Measurements from ENCODE around the gene FBXL19. TPM values are rescaled to one million over a fixed set of nuclear protein-coding genes. Genes with fewer than 3 reads are reported as not detected.

FBXL19 gene
- polyA plus RNA-seq, 1 donor (not counting 4 experiments of a cell fraction or from before 2014, with no cell fraction given): 10.2 TPM

DNA sequence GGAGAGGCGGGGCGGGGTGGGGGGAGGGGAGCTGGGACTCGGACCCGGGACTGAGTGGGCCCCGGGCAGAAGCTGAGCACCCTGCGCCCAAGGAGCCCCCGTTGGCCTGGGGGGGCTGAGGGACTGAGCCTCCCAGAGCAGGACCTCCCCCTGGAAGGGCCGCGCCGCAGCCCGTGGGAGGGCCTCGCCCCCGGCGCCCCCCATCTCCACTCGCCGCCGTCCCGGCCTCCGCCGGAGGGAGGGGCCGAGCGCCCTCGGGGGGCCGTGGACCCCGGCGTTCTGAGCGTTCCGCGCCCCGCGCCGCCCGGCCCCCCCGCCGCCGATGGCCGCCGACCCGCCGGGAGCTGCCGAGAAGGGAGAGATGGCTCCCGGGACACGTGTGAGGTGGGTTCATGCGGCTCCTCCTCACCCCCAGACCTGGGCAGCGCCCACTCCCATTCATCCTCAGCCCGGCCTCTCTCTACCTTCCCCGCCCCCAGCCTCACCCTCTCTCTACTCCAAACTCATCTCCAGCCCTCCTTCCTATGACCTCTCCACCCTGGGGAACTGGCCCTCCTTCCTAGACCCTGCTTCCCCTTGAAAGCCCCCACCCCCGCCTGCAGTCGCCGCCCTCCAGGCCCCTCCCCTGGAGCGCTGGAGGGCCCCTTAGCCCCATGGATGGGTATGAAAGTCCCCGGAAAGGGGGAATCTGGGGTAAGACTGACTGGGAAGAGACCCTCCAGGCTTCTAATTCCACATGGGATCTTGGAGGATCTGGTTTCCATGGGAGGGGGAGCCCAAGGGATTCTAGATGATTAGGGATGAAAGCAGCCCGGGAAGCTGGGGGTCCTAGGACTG lies 922 bp downstream of the FBXL19 start:
- Histone ChIP-seq H3K36me3 (ENCODE audit: control insufficient read depth in 2 of 2, extremely low read depth in 1 of 2, insufficient read depth in 2 of 2, low read length in 2 of 2) (peaks cover 0 to 8% of the 10 kb centered on the region in 2 experiments), H2AFZ (ENCODE audit: control insufficient read depth, low read length) (no peak overlapping the region), H3K4me2 (ENCODE audit: control insufficient read depth, extremely low read depth, insufficient read depth, low read depth, low read length) (peak overlapping the region; percentile 94), H3K4me1 (ENCODE audit: control insufficient read depth, extremely low read depth, insufficient read depth, low read length) (peaks cover 27% of the 10 kb centered on the region), H3K9me1 (ENCODE audit: control insufficient read depth, extremely low read depth, insufficient read depth, low read length) (no peaks in the 10 kb centered on the region), H3K27me3 (ENCODE audit: control insufficient read depth, extremely low read depth, insufficient read depth, low read length) (no peaks in the 10 kb centered on the region), H3K27ac (ENCODE audit: control insufficient read depth, insufficient read depth, low read length) (no peak overlapping the region), H3K4me3 (ENCODE audit: control insufficient read depth in 2 of 3, extremely low read depth in 1 of 3, insufficient read depth in 2 of 3, low read depth in 1 of 3, low read length in 3 of 3) (peak overlapping the region; percentile 37 to 72 (median 51)), H4K20me1 (ENCODE audit: control insufficient read depth, extremely low read depth, insufficient read depth, low read length) (no peaks in the 10 kb centered on the region), H3K79me2 (ENCODE audit: control insufficient read depth, insufficient read depth, low read length) (peaks cover 20% of the 10 kb centered on the region), H3K9me3 (ENCODE audit: control insufficient read depth, low read depth, low read length) (no peaks in the 10 kb centered on the region), H3K9ac (ENCODE audit: control insufficient read depth, extremely low read depth, insufficient read depth, low read length) (peak overlapping the region; percentile 69)
- TF ChIP-seq, protein P1, sequence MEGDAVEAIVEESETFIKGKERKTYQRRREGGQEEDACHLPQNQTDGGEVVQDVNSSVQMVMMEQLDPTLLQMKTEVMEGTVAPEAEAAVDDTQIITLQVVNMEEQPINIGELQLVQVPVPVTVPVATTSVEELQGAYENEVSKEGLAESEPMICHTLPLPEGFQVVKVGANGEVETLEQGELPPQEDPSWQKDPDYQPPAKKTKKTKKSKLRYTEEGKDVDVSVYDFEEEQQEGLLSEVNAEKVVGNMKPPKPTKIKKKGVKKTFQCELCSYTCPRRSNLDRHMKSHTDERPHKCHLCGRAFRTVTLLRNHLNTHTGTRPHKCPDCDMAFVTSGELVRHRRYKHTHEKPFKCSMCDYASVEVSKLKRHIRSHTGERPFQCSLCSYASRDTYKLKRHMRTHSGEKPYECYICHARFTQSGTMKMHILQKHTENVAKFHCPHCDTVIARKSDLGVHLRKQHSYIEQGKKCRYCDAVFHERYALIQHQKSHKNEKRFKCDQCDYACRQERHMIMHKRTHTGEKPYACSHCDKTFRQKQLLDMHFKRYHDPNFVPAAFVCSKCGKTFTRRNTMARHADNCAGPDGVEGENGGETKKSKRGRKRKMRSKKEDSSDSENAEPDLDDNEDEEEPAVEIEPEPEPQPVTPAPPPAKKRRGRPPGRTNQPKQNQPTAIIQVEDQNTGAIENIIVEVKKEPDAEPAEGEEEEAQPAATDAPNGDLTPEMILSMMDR (optimal IDR thresholded peaks at IDR 0.05 in 1 of 3, IDR thresholded peaks at IDR 0.05 in 1 of 3, conservative IDR thresholded peaks at IDR 0.05 in 1 of 3; ENCODE audit: extremely low read depth in 1 of 3, insufficient read depth in 2 of 3, low read length in 3 of 3): no peak
- DNase-seq (ENCODE audit: low read depth, low spot score) (no peak), FAIRE-seq (no peak)
- dilution Hi-C loops (cut with MboI; ENCODE audit: extremely low pct_ligation_motif_present, low sequenced_read_pairs): no loop called here

DNA sequence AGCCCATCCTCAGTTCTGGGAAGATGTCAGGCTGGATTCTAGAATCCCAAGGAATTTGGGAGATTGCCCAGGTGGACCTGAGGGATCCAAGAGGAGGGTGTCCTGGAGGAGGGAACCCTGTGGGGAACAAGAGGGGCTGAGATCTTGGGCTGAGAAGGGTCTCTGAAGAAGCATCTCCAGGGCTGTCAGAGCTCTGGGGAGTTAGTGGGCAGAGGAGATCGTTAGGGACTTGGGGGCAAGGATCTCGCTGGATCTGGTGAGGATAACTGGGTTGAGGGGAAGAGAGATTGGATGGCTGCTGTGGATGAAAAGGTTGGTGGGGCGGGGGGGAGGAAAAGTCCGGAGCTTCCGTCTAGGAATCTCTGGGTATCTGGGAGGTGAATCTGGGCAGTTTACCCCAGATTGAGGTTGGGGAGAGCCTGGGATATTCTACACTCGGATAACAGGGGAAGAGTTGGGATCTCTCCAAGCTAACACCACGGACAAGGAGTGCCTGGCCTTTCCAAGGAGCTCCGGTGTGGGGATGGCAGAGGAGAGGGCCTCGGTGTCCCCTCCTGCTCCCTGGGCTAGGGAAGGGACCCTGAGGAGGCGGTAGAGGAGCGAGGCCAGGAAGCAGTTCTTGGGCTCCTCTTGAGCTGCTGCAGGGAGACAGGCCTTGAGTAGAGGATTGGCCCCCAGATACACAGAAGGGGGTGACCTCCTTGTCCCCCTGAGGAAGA lies 1.7 kb downstream of the FBXL19 start:
- Histone ChIP-seq H3K27me3 (ENCODE audit: control insufficient read depth, extremely low read depth, insufficient read depth, low read length) (no peaks in the 10 kb centered on the region), H3K27ac (ENCODE audit: control insufficient read depth, insufficient read depth, low read length) (no peak overlapping the region), H3K9ac (ENCODE audit: control insufficient read depth, extremely low read depth, insufficient read depth, low read length) (peak overlapping the region; percentile 69), H3K9me3 (ENCODE audit: control insufficient read depth, low read depth, low read length) (no peaks in the 10 kb centered on the region), H3K79me2 (ENCODE audit: control insufficient read depth, insufficient read depth, low read length) (peaks cover 20% of the 10 kb centered on the region), H3K36me3 (ENCODE audit: control insufficient read depth in 2 of 2, extremely low read depth in 1 of 2, insufficient read depth in 2 of 2, low read length in 2 of 2) (peaks cover 0 to 11% of the 10 kb centered on the region in 2 experiments), H3K9me1 (ENCODE audit: control insufficient read depth, extremely low read depth, insufficient read depth, low read length) (no peaks in the 10 kb centered on the region), H3K4me2 (ENCODE audit: control insufficient read depth, extremely low read depth, insufficient read depth, low read depth, low read length) (peak overlapping the region; percentile 94), H3K4me3 (ENCODE audit: control insufficient read depth in 2 of 3, extremely low read depth in 1 of 3, insufficient read depth in 2 of 3, low read depth in 1 of 3, low read length in 3 of 3) (peak overlapping the region; percentile 37 to 72 (median 51)), H2AFZ (ENCODE audit: control insufficient read depth, low read length) (no peak overlapping the region), H3K4me1 (ENCODE audit: control insufficient read depth, extremely low read depth, insufficient read depth, low read length) (peaks cover 27% of the 10 kb centered on the region), H4K20me1 (ENCODE audit: control insufficient read depth, extremely low read depth, insufficient read depth, low read length) (no peaks in the 10 kb centered on the region)
- no peak for FAIRE-seq
- dilution Hi-C loops (cut with MboI; ENCODE audit: extremely low pct_ligation_motif_present, low sequenced_read_pairs): no loop called here
- TF ChIP-seq, protein P1 (optimal IDR thresholded peaks at IDR 0.05 in 1 of 3, IDR thresholded peaks at IDR 0.05 in 1 of 3, conservative IDR thresholded peaks at IDR 0.05 in 1 of 3; ENCODE audit: extremely low read depth in 1 of 3, insufficient read depth in 2 of 3, low read length in 3 of 3): no peak
- TF ChIP-seq EZH2 (IDR thresholded peaks at IDR 0.05; ENCODE audit: low read length): no peak
- no peak for DNase-seq (ENCODE audit: low read depth, low spot score)
